Sigmoid colon (tissue), 7 donors: ENCODE measurements around the gene DNAH5. TPM values are rescaled to one million over a fixed set of nuclear protein-coding genes. Genes with fewer than 3 reads are reported as not detected.
"Not testable (repeated sequence)": the region's sequence is repeated elsewhere in the genome, so short reads cannot be mapped to it uniquely, and the experiment has no call there.

ENCODE experiments used
- DNase-seq: peaks from one replicate; pipeline ENCODE4 v3.0.0-alpha.2; 2019
- H3K27ac ChIP-seq, 4 donors: fragments of 200-600 bp; sonication (generic); one replicate each; pipeline ENCODE4 v1.5.1; 2016 to 2019; ENCODE audit warnings: mild to moderate bottlenecking in 1 of 4
- H3K27me3 ChIP-seq, 3 donors: fragments of 200-600 bp; sonication (generic); one replicate each; pipeline ENCODE4 v1.5.1; 2019; ENCODE audit warnings: mild to moderate bottlenecking in 1 of 3
- H3K36me3 ChIP-seq, 4 donors: fragments of 200-600 bp; sonication (generic); one replicate each; pipeline ENCODE4 v1.5.1; 2016 to 2019
- H3K4me1 ChIP-seq, 4 donors: fragments of 200-600 bp; sonication (generic); one replicate each; pipeline ENCODE4 v1.5.1; 2017 to 2019
- H3K4me3 ChIP-seq, 4 donors: fragments of 200-600 bp; sonication (generic); one replicate each; pipeline ENCODE4 v1.5.1; 2017 to 2019; ENCODE audit warnings: mild to moderate bottlenecking in 2 of 4, moderate library complexity in 1 of 4
- H3K9me3 ChIP-seq, 4 donors: fragments of 200-600 bp in 3 of 4; sonication (generic) in 3 of 4; one replicate each; pipeline versions ENCODE4 v1.5.1 to v1.6.1; 2013 to 2019
- EP300 ChIP-seq, 4 donors: sonication (generic); formaldehyde crosslinking; IDR thresholded peaks; one replicate each; pipeline ENCODE4 v1.6.1; 2017; ENCODE audit warnings: antibody characterized with exemption in 4 of 4
- POLR2A ChIP-seq, 2 donors: fragments of 450-650 bp; IDR thresholded peaks; one replicate each; pipeline ENCODE4 v1.6.1; 2016; ENCODE audit warnings: antibody characterized with exemption in 2 of 2, mild to moderate bottlenecking in 2 of 2, moderate library complexity in 2 of 2
- POLR2AphosphoS5 ChIP-seq, 4 donors: sonication (generic); formaldehyde crosslinking; IDR thresholded peaks; one replicate each; pipeline ENCODE4 v1.6.1; 2017; ENCODE audit warnings: antibody characterized with exemption in 4 of 4
- WGBS, 2 donors: extraction: QIAGEN DNeasy Blood & Tissue Kit; methylation state at CpG; one replicate each; pipeline ENCODE4 v1.1.7; 2013; 5-methylcytosine and 5-hydroxymethylcytosine counted together
- intact Hi-C: fragments of 100-400 bp; cut with DNase I; formaldehyde crosslinking; loops from one replicate; pipeline ENCODE4 v1.15.1; 2023
- polyA plus RNA-seq, 3 donors: library from polyadenylated mRNA; stranded (reverse); fragments of 200-250 nt; gene quantifications; one replicate each; pipeline ENCODE4 v1.2.3, GENCODE V29; 2013
- total RNA-seq, 4 donors: library from RNA; depleted of rRNA; stranded (reverse); fragments of >200 nt; gene quantifications; one replicate each; pipeline ENCODE4 v1.1.0, GENCODE V29; 2016
- TF ChIP-seq, protein P1 (sequence below), 4 experiments: fragments of 450-650 bp in 3 of 4; fragments of 200-600 bp in 1 of 4; IDR thresholded peaks; one replicate each; pipeline ENCODE4 v1.5.1; 2016 to 2019; ENCODE audit warnings: antibody characterized with exemption in 4 of 4, mild to moderate bottlenecking in 3 of 4, moderate library complexity in 2 of 4
- donor health status: healthy with polysubstance abuse.
- donor health status: Bipolar disorder and iron deficiency.
- donor health status: healthy.

DNAH5 gene
- total and polyA plus RNA-seq, 7 donors, result under 0.01 to 0.41 (median 0.16) TPM; not detected in 2

DNA sequence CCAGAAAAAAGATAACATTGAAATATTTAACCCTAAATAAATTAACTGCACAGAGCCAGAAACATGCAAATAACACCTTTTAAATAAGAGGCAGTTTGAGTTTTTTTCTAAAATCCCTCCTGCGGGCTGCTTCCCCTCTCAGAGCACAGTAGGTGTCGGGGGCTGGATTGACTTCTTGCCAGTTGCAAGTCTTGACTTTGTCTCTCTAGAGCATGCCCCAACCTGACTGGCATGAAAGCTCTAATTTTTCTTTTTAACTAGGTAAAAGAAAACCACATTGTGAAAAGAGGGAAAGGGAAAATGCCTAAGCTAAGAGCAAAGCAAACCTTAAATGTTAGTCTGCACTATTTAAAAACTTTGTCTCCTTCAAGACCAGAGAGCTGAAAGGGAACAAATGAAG lies 46.4 kb upstream of the DNAH5 start:
- no peak for DNase-seq
- intact Hi-C loops, result loop anchor here (5.0 to 10.0 kb wide), 2 partner anchors 124 to 361 kb away; no protein-coding TSS in a partner anchor
- H3K9me3 ChIP-seq, result no peaks in the 10 kb centered on the region
- H3K36me3 ChIP-seq, result no peaks in the 10 kb centered on the region
- no peak overlapping the region for H3K4me3 ChIP-seq
- peaks cover 0 to under 1% (median 0%) of the 10 kb centered on the region in 4 donors for H3K4me1 ChIP-seq
- H3K27ac ChIP-seq, result no peak overlapping the region
- peaks cover 0 to 6% (median 0%) of the 10 kb centered on the region in 3 donors for H3K27me3 ChIP-seq
- TF ChIP-seq POLR2A (IDR thresholded peaks at IDR 0.05) (no peak), POLR2AphosphoS5 (IDR thresholded peaks at IDR 0.05) (no peak), EP300 (IDR thresholded peaks at IDR 0.05) (no peak)
- TF ChIP-seq, protein P1, sequence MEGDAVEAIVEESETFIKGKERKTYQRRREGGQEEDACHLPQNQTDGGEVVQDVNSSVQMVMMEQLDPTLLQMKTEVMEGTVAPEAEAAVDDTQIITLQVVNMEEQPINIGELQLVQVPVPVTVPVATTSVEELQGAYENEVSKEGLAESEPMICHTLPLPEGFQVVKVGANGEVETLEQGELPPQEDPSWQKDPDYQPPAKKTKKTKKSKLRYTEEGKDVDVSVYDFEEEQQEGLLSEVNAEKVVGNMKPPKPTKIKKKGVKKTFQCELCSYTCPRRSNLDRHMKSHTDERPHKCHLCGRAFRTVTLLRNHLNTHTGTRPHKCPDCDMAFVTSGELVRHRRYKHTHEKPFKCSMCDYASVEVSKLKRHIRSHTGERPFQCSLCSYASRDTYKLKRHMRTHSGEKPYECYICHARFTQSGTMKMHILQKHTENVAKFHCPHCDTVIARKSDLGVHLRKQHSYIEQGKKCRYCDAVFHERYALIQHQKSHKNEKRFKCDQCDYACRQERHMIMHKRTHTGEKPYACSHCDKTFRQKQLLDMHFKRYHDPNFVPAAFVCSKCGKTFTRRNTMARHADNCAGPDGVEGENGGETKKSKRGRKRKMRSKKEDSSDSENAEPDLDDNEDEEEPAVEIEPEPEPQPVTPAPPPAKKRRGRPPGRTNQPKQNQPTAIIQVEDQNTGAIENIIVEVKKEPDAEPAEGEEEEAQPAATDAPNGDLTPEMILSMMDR (IDR thresholded peaks at IDR 0.05), result no peak
- 88 to 94% methylated on average over 2 of the region's 2 CpGs for WGBS, 2 donors

DNA sequence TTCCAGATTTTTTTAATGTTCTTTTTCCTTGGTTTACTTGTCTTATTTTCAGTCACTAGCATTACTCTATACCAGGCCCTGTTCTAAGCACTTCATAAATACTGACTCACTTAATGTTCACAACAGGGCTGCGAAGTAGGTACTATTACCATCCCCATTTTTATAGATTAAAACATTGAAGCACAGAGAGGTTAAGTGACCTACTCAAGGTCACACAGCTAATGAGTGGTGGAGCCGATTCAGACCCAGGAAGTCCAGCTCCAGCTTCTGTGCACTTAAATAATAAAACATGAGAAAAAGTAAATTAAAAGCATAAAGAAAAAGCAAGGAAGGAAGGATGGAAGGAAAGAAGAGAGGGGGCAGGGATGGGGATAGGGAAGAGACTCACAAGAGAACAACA lies 45.3 kb upstream of the DNAH5 start:
- intact Hi-C loops, result loop anchor here (5.0 to 10.0 kb wide), 5 partner anchors 125 to 657 kb away; no protein-coding TSS in a partner anchor
- 84 to 91% methylated on average over 2 of the region's 2 CpGs for WGBS, 2 donors
- DNase-seq, result no peak

GRCh38 chr5:13987843-13988464 lies 43.5 kb upstream of the DNAH5 start:
- peaks cover 0 to 3% (median 0%) of the 10 kb centered on the region in 4 donors for H3K4me1 ChIP-seq
- H3K27ac ChIP-seq, result no peak overlapping the region
- peak; percentile 74 for DNase-seq
- H3K9me3 ChIP-seq, result no peaks in the 10 kb centered on the region
- 15 to 18% methylated on average over 7 of the region's 7 CpGs for WGBS, 2 donors
- no peak overlapping the region for H3K4me3 ChIP-seq
- intact Hi-C loops, result loop anchor here (5.0 kb wide), 3 partner anchors 284 to 659 kb away; no protein-coding TSS in a partner anchor
- H3K36me3 ChIP-seq, result no peaks in the 10 kb centered on the region
- TF ChIP-seq, protein P1 (IDR thresholded peaks at IDR 0.05), result peak; percentile 56 to 80 (median 67)
- TF ChIP-seq POLR2AphosphoS5 (IDR thresholded peaks at IDR 0.05), result no peak
- H3K27me3 ChIP-seq, result peaks cover 0 to 6% (median 0%) of the 10 kb centered on the region in 3 donors

More for the DNA sequence above, 45.3 kb upstream of the DNAH5 start:
- Histone ChIP-seq H3K9me3 (no peaks in the 10 kb centered on the region), H3K36me3 (no peaks in the 10 kb centered on the region), H3K4me3 (no peak overlapping the region), H3K27ac (no peak overlapping the region), H3K27me3 (peaks cover 0 to 6% (median 0%) of the 10 kb centered on the region in 3 donors), H3K4me1 (peaks cover 0 to 3% (median 0%) of the 10 kb centered on the region in 4 donors)
- no peak for TF ChIP-seq POLR2A (IDR thresholded peaks at IDR 0.05)

DNA sequence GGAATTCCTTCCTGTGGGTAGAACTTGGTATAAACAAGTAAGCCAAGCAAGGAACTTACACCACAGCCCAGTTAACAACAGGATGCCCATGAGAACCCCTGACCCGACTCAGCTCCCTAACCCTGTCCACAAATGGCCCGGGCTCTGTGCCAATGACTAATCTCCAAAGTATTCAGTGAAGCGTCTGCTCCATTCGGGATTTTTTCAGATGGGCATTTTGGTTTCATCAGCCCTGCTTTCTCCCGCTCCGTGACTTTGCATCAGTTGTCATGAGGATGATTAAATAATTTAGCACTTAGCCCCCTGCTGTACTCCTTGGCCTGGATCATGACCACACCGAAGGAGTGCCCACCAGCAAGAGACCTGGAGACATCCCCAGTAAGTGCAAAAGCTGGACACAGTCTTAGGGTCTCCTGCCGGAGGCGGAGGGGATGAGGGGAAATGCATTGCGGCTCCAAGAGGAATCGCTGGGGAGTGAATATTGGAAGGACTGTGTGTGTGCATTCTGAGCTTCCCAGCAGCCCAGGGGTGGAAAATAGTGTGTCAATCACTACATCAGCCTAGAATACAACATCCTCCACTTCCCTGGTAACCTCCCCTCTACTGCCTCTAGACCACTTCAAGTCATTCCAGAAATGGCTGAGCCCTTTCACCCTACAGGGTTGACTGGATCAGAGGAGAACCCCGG lies 41.4 kb upstream of the DNAH5 start:
- peaks cover 0 to 3% (median 0%) of the 10 kb centered on the region in 4 donors for H3K4me1 ChIP-seq
- no peaks in the 10 kb centered on the region for H3K36me3 ChIP-seq
- H3K27ac ChIP-seq, result no peak overlapping the region
- WGBS, 2 donors, result 63 to 70% methylated on average over 12 of the region's 12 CpGs
- no peak overlapping the region for H3K4me3 ChIP-seq
- no peak for DNase-seq
- peaks cover 0 to 6% (median 0%) of the 10 kb centered on the region in 3 donors for H3K27me3 ChIP-seq
- no peaks in the 10 kb centered on the region for H3K9me3 ChIP-seq
- no peak for TF ChIP-seq POLR2AphosphoS5 (IDR thresholded peaks at IDR 0.05)
- intact Hi-C loops, result loop anchor here (5.0 kb wide), 3 partner anchors 286 to 661 kb away; no protein-coding TSS in a partner anchor

GRCh38 chr5:13984888-13985287 lies 40.4 kb upstream of the DNAH5 start:
- H3K9me3 ChIP-seq, DNase-seq, H3K27ac ChIP-seq, H3K27me3 ChIP-seq, H3K4me1 ChIP-seq, H3K4me3 ChIP-seq, H3K36me3 ChIP-seq: not testable (repeated sequence)
- WGBS, 2 donors, result 86 to 91% methylated on average over 5 of the region's 5 CpGs
- intact Hi-C loops, result loop anchor here (5.0 kb wide), 3 partner anchors 287 to 662 kb away; no protein-coding TSS in a partner anchor
